Esophagus muscularis mucosa (tissue), 4 donors: ENCODE data around the gene CARNS1. TPM values are rescaled to one million over a fixed set of nuclear protein-coding genes. Genes with fewer than 3 reads are reported as not detected.

Experiments used
- DNase-seq: peaks from one replicate; pipeline ENCODE4 v3.0.0-alpha.2; 2017; ENCODE audit errors: extremely low spot score
- H3K27ac ChIP-seq, 4 donors: fragments of 200-600 bp; sonication (generic); replicated peaks in 1 of 4; 1 replicate in 3 of 4; 2 replicates in 1 of 4; pipeline ENCODE4 v1.5.1; 2016 to 2019; ENCODE audit warnings: mild to moderate bottlenecking in 1 of 4
- H3K27me3 ChIP-seq, 4 donors: fragments of 200-600 bp; sonication (generic); one replicate each; pipeline versions ENCODE4 v1.5.1 to v1.6.0; 2016 to 2019
- H3K36me3 ChIP-seq, 4 donors: fragments of 200-600 bp; sonication (generic); one replicate each; pipeline ENCODE4 v1.5.1; 2016 to 2019
- H3K4me1 ChIP-seq, 4 donors: fragments of 200-600 bp; sonication (generic); one replicate each; pipeline ENCODE4 v1.5.1; 2016 to 2019
- H3K4me3 ChIP-seq, 4 donors: fragments of 200-600 bp; sonication (generic); 1 replicate in 2 of 4; 2 replicates in 2 of 4; pipeline ENCODE4 v1.5.1; 2016 to 2019; ENCODE audit warnings: mild to moderate bottlenecking in 4 of 4, moderate library complexity in 1 of 4
- H3K9me3 ChIP-seq, 4 donors: fragments of 200-600 bp; sonication (generic); 1 replicate in 3 of 4; 2 replicates in 1 of 4; pipeline ENCODE4 v1.5.1; 2016 to 2019
- EP300 ChIP-seq: sonication (generic); formaldehyde crosslinking; IDR thresholded peaks from one replicate; pipeline ENCODE4 v1.6.1; 2017; ENCODE audit warnings: antibody characterized with exemption
- POLR2A ChIP-seq: fragments of 450-650 bp; IDR thresholded peaks from one replicate; pipeline ENCODE4 v1.6.1; 2017; ENCODE audit warnings: antibody characterized with exemption, moderate library complexity, mild to moderate bottlenecking, low read depth
- POLR2AphosphoS5 ChIP-seq, 2 donors: sonication (generic); formaldehyde crosslinking; IDR thresholded peaks; one replicate each; pipeline ENCODE4 v1.6.1; 2017; ENCODE audit warnings: antibody characterized with exemption in 2 of 2
- WGBS: methylation state at CpG from one replicate; pipeline ENCODE4 v1.1.5; 2018; 5-methylcytosine and 5-hydroxymethylcytosine counted together
- intact Hi-C: fragments of 100-400 bp; cut with DNase I; formaldehyde crosslinking; loops from one replicate; pipeline ENCODE4 v1.15.1; 2023
- total RNA-seq, 4 donors: library from RNA; depleted of rRNA; stranded (reverse); fragments of >200 nt; gene quantifications; one replicate each; pipeline versions ENCODE4 v1.1.0 to v1.2.1, GENCODE V29; 2016
- TF ChIP-seq, protein P1 (sequence below), 3 experiments: fragments of 200-600 bp in 2 of 3; fragments of 450-650 bp in 1 of 3; sonication (generic) in 2 of 3; IDR thresholded peaks; one replicate each; pipeline ENCODE4 v1.5.1; 2017 to 2019; ENCODE audit warnings: antibody characterized with exemption in 3 of 3, mild to moderate bottlenecking in 2 of 3, moderate library complexity in 1 of 3

CARNS1 gene
- total RNA-seq, 4 donors from 2014 or later, result 0.83 to 1.9 (median 1.2) TPM

GRCh38 chr11:67373648-67374570 is 41.6 kb upstream of the CARNS1 start:
- H3K9me3 ChIP-seq, result no peaks in the 10 kb centered on the region
- DNase-seq, result no peak
- peak overlapping the region; percentile 68 to 94 (median 90) for H3K4me3 ChIP-seq
- intact Hi-C loops, result no loop called here
- no peaks in the 10 kb centered on the region for H3K27me3 ChIP-seq
- H3K27ac ChIP-seq, result peak overlapping the region; percentile 98 to 99 (median 99)
- peaks cover 37 to 65% (median 62%) of the 10 kb centered on the region in 4 donors for H3K4me1 ChIP-seq
- no peaks in the 10 kb centered on the region for H3K36me3 ChIP-seq
- no peak for TF ChIP-seq POLR2A
- peak; percentile 77 to 94 for TF ChIP-seq POLR2AphosphoS5 (IDR thresholded peaks at IDR 0.05)
- TF ChIP-seq, protein P1, sequence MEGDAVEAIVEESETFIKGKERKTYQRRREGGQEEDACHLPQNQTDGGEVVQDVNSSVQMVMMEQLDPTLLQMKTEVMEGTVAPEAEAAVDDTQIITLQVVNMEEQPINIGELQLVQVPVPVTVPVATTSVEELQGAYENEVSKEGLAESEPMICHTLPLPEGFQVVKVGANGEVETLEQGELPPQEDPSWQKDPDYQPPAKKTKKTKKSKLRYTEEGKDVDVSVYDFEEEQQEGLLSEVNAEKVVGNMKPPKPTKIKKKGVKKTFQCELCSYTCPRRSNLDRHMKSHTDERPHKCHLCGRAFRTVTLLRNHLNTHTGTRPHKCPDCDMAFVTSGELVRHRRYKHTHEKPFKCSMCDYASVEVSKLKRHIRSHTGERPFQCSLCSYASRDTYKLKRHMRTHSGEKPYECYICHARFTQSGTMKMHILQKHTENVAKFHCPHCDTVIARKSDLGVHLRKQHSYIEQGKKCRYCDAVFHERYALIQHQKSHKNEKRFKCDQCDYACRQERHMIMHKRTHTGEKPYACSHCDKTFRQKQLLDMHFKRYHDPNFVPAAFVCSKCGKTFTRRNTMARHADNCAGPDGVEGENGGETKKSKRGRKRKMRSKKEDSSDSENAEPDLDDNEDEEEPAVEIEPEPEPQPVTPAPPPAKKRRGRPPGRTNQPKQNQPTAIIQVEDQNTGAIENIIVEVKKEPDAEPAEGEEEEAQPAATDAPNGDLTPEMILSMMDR (IDR thresholded peaks at IDR 0.05), result peak; percentile 60 to 79 (median 67)
- no peak for TF ChIP-seq EP300
- 4% methylated on average over 21 of the region's 40 CpGs for WGBS

- 48% methylated on average over 7 of the region's 9 CpGs for WGBS
- intact Hi-C loops, result no loop called here
- no peaks in the 10 kb centered on the region for H3K27me3 ChIP-seq
- no peak for DNase-seq
- no peaks in the 10 kb centered on the region for H3K36me3 ChIP-seq
- H3K4me1 ChIP-seq, result peaks cover 37 to 63% (median 54%) of the 10 kb centered on the region in 4 donors
- peak overlapping the region; percentile 98 to 99 (median 99) for H3K27ac ChIP-seq
- TF ChIP-seq EP300 (no peak), POLR2A (no peak), POLR2AphosphoS5 (IDR thresholded peaks at IDR 0.05) (no peak)
- TF ChIP-seq, protein P1 (IDR thresholded peaks at IDR 0.05), result no peak
- no peaks in the 10 kb centered on the region for H3K9me3 ChIP-seq
- peak overlapping the region; percentile 68 to 94 (median 90) for H3K4me3 ChIP-seq
Observed at GRCh38 chr11:67374571-67375281, 40.8 kb upstream of the CARNS1 start.

GRCh38 chr11:67375320-67376055 is 40.0 kb upstream of the CARNS1 start:
- 48% methylated on average over 14 of the region's 15 CpGs for WGBS
- Histone ChIP-seq H3K27ac (peak overlapping the region; percentile 98 to 99 (median 99)), H3K36me3 (no peaks in the 10 kb centered on the region), H3K27me3 (no peaks in the 10 kb centered on the region), H3K4me3 (no peak overlapping the region), H3K9me3 (no peaks in the 10 kb centered on the region), H3K4me1 (peaks cover 37 to 57% (median 46%) of the 10 kb centered on the region in 4 donors)
- TF ChIP-seq, protein P1 (IDR thresholded peaks at IDR 0.05), result no peak
- TF ChIP-seq EP300 (no peak), POLR2AphosphoS5 (IDR thresholded peaks at IDR 0.05) (no peak), POLR2A (no peak)
- DNase-seq, result no peak
- intact Hi-C loops, result no loop called here

DNA sequence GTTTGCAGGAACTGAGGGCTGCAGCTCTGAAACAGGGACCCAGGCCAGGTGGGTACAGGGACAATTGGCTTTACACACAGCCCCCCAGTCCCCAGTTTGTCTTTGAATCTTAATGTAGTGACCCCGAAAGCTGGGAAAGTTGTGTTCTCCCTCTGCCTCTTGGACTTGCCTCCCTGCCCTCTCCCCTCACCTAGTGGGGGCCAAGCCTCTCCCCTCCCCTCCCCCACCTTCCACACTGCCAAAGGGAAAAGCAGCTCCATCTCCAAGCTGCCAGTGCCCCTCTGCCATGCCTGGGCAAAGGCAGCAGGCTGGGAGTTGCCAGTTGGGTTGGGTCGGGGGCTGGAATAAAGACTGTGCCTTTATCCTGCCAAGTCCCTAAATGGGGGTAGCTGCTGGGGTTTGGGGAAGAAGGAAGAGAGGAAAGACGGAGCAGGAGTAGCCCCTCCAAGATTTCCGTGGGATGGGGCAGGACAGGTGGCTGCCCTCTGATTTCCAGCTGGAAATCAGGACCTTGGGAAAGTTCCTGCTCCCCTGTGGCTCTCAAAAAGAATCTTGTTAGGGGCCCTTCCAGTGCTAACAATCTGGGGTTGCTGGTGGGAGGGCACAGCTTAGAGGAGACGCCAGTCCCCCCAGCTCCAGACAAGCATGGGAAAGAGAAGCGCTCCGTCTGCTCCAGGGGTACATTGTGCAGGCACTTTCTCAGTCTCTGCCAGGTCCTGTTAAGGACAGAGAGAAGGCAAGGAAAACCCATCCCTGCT is 39.2 kb upstream of the CARNS1 start:
- H3K36me3 ChIP-seq, result no peaks in the 10 kb centered on the region
- peaks cover 31 to 49% (median 38%) of the 10 kb centered on the region in 4 donors for H3K4me1 ChIP-seq
- H3K9me3 ChIP-seq, result no peaks in the 10 kb centered on the region
- no peak for DNase-seq
- H3K27me3 ChIP-seq, result no peaks in the 10 kb centered on the region
- intact Hi-C loops, result no loop called here
- TF ChIP-seq EP300, result no peak
- no peak for TF ChIP-seq POLR2A
- no peak for TF ChIP-seq POLR2AphosphoS5 (IDR thresholded peaks at IDR 0.05)
- TF ChIP-seq, protein P1 (IDR thresholded peaks at IDR 0.05), result no peak
- H3K27ac ChIP-seq, result peak overlapping the region in 3 of 4 donors; percentile 99
- no peak overlapping the region for H3K4me3 ChIP-seq
- 81% methylated on average over 6 of the region's 7 CpGs for WGBS
